HG03135 (cell line): ENCODE data around the gene GRK7.
A peak's percentile ranks its signal among the peaks of the same experiment; 100 is the strongest.

ENCODE experiments used
- ATAC-seq: cut with Tn5 transposase; IDR thresholded peaks from one replicate; pipeline ENCODE4 v1.9.1; 2021; ENCODE audit warnings: mild to moderate bottlenecking, moderate library complexity; ENCODE audit not compliant: unreplicated experiment

The GRK7 gene, protein sequence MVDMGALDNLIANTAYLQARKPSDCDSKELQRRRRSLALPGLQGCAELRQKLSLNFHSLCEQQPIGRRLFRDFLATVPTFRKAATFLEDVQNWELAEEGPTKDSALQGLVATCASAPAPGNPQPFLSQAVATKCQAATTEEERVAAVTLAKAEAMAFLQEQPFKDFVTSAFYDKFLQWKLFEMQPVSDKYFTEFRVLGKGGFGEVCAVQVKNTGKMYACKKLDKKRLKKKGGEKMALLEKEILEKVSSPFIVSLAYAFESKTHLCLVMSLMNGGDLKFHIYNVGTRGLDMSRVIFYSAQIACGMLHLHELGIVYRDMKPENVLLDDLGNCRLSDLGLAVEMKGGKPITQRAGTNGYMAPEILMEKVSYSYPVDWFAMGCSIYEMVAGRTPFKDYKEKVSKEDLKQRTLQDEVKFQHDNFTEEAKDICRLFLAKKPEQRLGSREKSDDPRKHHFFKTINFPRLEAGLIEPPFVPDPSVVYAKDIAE (N-terminal part only)

GRCh38 chr3:141763088-141763750 lies at the start of gene GRK7:
Gene GRK7 (plus strand): TSS chr3:141763408. CDS start chr3:141778285, 14,877 bp downstream.
- ATAC-seq, result no peak

GRCh38 chr3:141714671-141715070 lies 48.5 kb upstream of the GRK7 start:
- ATAC-seq, result no peak

DNA sequence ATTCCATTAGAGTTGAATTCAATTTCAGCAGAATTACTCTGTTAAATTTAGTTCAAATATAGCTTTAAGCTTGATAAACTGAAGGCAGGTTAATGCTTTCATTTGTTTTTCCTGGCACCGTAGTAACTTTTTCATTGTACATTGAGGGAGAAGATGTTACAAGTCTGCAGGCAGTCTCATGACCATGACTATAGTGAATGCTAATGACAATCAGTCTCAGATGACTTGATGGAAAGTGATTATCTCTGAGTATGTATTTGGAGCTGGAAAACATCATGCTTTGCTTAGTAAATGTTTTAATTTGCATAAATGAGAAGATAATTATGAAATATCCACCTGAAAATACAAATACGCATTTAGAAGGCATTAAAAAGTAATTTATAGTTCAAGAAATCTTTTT lies 41.1 kb upstream of the GRK7 start:
- no peak for ATAC-seq

GRCh38 chr3:141722648-141723047 lies 40.6 kb upstream of the GRK7 start:
- no peak for ATAC-seq

GRCh38 chr3:141723255-141723654 lies 40.0 kb upstream of the GRK7 start:
- ATAC-seq, result no peak

DNA sequence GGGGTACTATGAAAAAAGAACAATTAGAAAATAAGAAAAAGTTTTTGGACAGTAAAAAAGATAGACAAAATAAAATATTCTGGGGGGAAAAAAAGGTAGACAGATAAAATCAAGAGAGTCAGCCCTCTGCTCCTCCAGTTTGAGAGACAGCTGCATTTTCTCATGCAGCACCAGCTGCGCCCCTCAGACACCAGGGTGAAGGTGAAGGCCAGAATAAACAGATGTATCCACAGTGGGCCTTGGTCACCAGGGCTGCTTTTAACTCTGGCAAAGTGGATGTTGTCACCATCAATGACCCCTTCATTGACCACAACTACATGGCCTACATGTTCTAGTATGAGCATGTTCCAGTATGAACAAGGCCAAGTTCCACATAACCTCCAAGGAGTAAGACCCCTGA lies 39.0 kb upstream of the GRK7 start:
- no peak for ATAC-seq

GRCh38 chr3:141725036-141725435 lies 38.2 kb upstream of the GRK7 start:
- ATAC-seq, result no peak

DNA sequence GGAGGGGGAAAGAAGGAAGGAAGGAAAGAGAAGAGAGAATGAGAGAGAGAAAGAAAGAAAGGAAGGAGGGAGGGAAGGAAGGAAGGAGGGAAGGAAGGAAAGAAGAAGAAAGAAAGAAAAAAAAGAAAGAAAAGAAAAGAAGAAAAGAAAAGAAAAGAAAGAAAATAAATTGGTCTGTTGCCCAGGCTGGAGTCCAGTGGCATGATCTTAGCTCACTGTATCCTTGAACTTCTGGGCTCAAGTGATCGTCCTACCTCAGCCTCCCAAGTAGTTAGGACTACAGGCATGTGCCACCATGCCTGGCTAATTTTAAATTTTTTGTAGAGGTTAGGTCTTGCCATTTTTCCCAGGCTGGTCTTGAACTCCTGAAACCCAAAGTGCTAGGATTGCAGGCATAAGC lies 36.7 kb upstream of the GRK7 start:
- no peak for ATAC-seq

- no peak for ATAC-seq
Measured at GRCh38 chr3:141728355-141728892, 34.8 kb upstream of the GRK7 start.

GRCh38 chr3:141729240-141729639 lies 34.0 kb upstream of the GRK7 start:
- no peak for ATAC-seq

GRCh38 chr3:141735176-141735575 lies 28.0 kb upstream of the GRK7 start:
- no peak for ATAC-seq

GRCh38 chr3:141735770-141736465 lies 27.3 kb upstream of the GRK7 start:
- ATAC-seq, result no peak

- ATAC-seq, result no peak
Measured at GRCh38 chr3:141737093-141737492, 26.1 kb upstream of the GRK7 start.

GRCh38 chr3:141737678-141738021 lies 25.6 kb upstream of the GRK7 start:
- no peak for ATAC-seq

DNA sequence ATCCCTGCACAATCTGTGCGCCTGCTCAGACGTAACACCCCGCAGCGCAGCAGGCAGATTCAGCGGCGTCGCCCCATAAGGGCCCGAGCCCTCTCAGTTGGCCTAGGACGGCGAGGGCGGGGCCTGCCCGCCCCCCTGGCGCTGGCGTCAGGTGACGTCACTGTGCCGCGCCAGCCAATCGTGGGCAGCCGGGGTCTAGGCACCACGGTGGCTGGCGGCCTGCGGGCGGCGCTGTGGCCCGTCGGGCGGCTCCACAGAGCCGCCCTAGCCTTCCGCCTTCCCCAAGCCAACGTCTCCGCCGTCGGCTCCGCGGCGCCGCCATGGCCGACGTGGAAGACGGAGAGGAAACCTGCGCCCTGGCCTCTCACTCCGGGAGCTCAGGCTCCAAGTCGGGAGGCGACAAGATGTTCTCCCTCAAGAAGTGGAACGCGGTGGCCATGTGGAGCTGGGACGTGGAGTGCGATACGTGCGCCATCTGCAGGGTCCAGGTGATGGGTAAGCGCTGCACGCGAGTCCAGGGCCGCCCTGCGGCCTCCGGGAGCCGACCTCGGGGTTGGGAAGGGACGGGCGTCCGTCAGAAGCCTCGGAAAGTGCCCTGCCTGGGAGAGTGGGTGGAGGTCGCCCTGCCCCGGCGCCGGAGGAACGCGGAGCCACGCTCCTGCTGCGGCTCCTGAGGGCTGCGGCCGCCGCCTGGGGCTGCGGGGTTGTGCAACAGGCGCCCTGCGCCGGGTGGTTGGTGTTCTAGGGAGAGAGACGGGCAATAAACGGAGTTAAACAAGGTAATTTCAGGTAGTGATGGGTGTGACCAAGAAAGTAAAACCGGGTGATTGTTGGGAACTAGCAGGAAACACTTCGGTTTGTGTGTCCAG lies 25.0 kb upstream of the GRK7 start, which contains the start of gene RNF7:
Gene RNF7, plus strand, starts transcription at position 277 of the 869 bp plus-strand sequence. Its CDS starts 44 bp downstream, at position 321.
- peak; percentile 95 for ATAC-seq

GRCh38 chr3:141738891-141739363 lies 24.3 kb upstream of the GRK7 start:
- no peak for ATAC-seq

DNA sequence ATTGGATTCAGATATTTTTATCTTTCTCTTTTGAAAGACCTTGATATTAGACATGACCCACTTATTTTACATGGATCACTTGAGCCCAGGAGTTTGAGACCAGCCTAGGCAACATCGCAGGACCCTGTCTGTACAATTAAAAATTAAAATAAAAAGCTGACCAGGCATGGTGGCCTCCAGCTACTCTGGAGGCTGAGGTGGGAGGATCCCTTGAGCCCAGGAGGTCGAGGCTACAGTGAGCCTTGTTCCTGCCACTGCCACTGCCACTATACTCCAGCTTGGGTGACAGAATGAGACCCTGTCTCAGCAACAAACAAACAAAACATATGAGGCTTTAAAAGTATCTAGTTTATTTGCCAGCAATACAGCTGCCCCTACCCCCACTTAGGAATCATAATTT lies 23.5 kb upstream of the GRK7 start:
- ATAC-seq, result no peak

GRCh38 chr3:141740349-141740748 lies 22.9 kb upstream of the GRK7 start:
- no peak for ATAC-seq

DNA sequence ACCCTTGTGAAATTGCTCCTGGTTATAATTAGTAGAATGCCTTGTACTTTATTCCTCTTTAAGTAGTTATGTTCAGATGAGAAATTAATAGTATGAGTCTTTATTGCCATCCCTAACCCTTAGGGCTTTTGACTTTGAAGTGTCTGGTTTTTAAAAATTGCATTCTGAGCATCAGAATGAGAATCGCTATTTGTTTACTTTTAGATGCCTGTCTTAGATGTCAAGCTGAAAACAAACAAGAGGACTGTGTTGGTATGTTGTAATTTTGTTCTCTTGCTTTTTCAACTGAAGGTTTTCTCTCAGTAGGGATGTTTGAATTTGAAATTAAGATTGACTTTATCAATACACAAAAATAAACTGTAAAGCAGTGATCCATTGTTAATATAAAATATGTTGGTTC lies 19.9 kb upstream of the GRK7 start:
- no peak for ATAC-seq

DNA sequence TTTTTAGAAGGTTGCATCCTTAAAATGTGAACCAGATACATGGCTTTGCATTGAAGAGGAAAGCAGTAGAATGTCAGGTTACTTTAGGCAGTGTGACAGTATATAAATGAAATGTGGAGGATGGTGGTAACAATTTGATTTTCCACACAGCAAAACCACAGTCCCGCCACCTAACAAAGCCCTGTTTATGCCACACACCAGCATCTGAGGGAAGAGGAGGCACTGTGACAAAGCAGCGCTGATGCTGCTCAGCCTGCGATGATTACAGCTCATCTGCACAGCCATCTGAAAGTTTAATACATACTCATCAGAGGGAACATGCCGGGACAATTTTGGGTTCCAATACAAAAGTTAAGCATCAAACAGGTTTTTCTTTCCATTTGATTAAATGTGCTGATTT lies 16.2 kb upstream of the GRK7 start:
- ATAC-seq, result no peak
